OCI-LY3 (cell line): ENCODE measurements around the gene NCF4.

Experiments used
- EZH2phosphoT487 ChIP-seq: fragments of 200-600 bp; shearing (Covaris generic); IDR thresholded peaks from 2 replicates; pipeline ENCODE4 v1.6.1; 2018; ENCODE audit warnings: antibody characterized with exemption, mixed run types, low read depth
- TF ChIP-seq, protein P1 (sequence below): fragments of 200-600, 300-600 bp; sonication (generic); IDR thresholded peaks from 2 replicates; pipeline ENCODE4 v1.5.1; 2014; ENCODE audit warnings: antibody characterized with exemption, low read length, low read depth

DNA sequence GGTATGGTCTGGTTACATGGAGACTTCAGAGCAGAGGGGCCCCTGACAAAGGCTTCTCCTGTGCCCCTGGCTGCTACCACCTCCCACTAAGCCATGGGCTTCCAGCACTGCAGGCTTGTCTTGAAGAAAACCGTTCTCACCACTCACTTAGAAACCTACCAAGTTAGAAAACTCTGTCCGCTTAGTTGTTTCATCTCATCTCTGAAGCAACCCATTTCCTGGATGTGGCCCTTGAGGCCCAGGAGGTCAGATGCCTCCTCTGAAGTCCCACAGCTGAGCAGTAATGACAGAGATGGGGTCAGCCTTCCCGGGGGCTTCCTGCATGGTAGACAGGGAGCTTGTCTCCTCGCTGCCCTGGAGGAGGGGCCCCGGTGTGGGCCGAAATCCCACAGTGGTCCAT, 65.5 kb downstream of the NCF4 start:
- TF ChIP-seq, protein P1, sequence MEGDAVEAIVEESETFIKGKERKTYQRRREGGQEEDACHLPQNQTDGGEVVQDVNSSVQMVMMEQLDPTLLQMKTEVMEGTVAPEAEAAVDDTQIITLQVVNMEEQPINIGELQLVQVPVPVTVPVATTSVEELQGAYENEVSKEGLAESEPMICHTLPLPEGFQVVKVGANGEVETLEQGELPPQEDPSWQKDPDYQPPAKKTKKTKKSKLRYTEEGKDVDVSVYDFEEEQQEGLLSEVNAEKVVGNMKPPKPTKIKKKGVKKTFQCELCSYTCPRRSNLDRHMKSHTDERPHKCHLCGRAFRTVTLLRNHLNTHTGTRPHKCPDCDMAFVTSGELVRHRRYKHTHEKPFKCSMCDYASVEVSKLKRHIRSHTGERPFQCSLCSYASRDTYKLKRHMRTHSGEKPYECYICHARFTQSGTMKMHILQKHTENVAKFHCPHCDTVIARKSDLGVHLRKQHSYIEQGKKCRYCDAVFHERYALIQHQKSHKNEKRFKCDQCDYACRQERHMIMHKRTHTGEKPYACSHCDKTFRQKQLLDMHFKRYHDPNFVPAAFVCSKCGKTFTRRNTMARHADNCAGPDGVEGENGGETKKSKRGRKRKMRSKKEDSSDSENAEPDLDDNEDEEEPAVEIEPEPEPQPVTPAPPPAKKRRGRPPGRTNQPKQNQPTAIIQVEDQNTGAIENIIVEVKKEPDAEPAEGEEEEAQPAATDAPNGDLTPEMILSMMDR: no peak
- no peak for TF ChIP-seq EZH2phosphoT487
